ENCODE results near the gene SLC2A6.

DNA sequence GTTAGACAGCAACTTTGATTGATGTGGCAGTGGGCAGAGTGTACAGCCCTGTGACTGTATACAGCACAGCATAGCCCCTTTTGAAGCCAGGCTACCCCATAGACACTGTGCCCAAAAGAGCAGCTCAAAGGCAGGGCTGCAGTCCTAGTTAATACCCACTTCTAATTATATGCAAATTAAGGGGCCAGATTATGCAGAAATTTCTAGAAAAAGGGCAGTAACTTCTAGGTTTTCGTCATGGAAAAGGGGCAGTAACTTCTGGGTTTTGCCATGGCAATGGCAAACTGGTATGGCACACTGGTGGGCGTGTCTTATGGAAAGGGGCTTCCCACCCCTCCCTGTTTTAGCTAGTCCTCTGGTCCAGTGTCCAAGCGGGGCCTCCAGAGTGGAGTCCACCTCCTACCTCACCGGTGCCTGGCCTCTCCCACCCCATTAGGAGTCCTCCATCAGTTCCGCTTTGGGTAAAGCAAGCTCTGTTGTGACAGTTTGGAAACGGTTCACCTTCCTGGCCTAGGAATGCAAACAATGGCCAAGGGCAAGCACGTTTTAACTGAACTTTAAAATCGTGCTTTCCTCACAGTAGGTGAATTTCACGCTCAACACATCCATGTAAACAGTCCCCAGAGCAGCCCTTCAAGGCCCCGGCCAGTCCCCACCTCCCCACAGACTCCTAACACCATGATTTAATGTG, 51.1 kb downstream of the SLC2A6 start:
- TF ChIP-seq, protein P1, sequence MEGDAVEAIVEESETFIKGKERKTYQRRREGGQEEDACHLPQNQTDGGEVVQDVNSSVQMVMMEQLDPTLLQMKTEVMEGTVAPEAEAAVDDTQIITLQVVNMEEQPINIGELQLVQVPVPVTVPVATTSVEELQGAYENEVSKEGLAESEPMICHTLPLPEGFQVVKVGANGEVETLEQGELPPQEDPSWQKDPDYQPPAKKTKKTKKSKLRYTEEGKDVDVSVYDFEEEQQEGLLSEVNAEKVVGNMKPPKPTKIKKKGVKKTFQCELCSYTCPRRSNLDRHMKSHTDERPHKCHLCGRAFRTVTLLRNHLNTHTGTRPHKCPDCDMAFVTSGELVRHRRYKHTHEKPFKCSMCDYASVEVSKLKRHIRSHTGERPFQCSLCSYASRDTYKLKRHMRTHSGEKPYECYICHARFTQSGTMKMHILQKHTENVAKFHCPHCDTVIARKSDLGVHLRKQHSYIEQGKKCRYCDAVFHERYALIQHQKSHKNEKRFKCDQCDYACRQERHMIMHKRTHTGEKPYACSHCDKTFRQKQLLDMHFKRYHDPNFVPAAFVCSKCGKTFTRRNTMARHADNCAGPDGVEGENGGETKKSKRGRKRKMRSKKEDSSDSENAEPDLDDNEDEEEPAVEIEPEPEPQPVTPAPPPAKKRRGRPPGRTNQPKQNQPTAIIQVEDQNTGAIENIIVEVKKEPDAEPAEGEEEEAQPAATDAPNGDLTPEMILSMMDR (IDR thresholded peaks at IDR 0.05; ENCODE audit: poor library complexity), result no peak
- TF ChIP-seq EZH2 (IDR thresholded peaks at IDR 0.05; ENCODE audit: borderline replicate concordance), result no peak
